SK-N-SH treated with all-trans-retinoic acid at 6 μM for 48 hours (cell line): ENCODE results near the gene PMM1.

ENCODE experiments used
- ATAC-seq: fragments of 200-7000 bp; cut with Tn5 transposase; 3 replicates; pipeline ENCODE4 v1.9.1; 2020; ENCODE audit warnings: mild to moderate bottlenecking, moderate library complexity
- ARNTL ChIP-seq: fragments of 450-650 bp; formaldehyde crosslinking; IDR thresholded peaks from 2 replicates; pipeline ENCODE4 v1.5.0; 2020; ENCODE audit warnings: low read depth, mild to moderate bottlenecking, moderate library complexity, borderline replicate concordance
- CREB5 ChIP-seq: fragments of 250-450 bp; sonication (Bioruptor Pico); IDR thresholded peaks from 2 replicates; pipeline ENCODE4 v1.5.1; 2020; ENCODE audit warnings: low read depth, mild to moderate bottlenecking, moderate library complexity
- CSDC2 ChIP-seq: fragments of 250-450 bp; sonication (Bioruptor Pico); IDR thresholded peaks from 2 replicates; pipeline ENCODE4 v1.5.0; 2020; ENCODE audit warnings: mild to moderate bottlenecking, moderate library complexity
- CSRNP3 ChIP-seq: fragments of 250-450 bp; sonication (Bioruptor Pico); IDR thresholded peaks from 2 replicates; pipeline ENCODE4 v1.5.1; 2021; ENCODE audit warnings: mild to moderate bottlenecking, moderate library complexity
- GLIS3 ChIP-seq: fragments of 250-450 bp; sonication (Bioruptor Pico); IDR thresholded peaks from 2 replicates; pipeline ENCODE4 v1.5.0; 2020; ENCODE audit warnings: mild to moderate bottlenecking, moderate library complexity
- PATZ1 ChIP-seq: fragments of 250-450 bp; sonication (Bioruptor Pico); IDR thresholded peaks from 2 replicates; pipeline ENCODE4 v1.8.0; 2020; ENCODE audit warnings: mild to moderate bottlenecking, moderate library complexity, borderline replicate concordance
- POU6F1 ChIP-seq: fragments of 250-450 bp; sonication (Bioruptor Pico); IDR thresholded peaks from 2 replicates; pipeline ENCODE4 v1.8.0; 2021; ENCODE audit warnings: low read depth, mild to moderate bottlenecking, moderate library complexity, borderline replicate concordance
- RARB ChIP-seq: fragments of 250-450 bp; sonication (Bioruptor Pico); IDR thresholded peaks from 2 replicates; pipeline ENCODE4 v1.8.0; 2021; ENCODE audit warnings: mild to moderate bottlenecking, moderate library complexity
- SNAI2 ChIP-seq: fragments of 250-450 bp; sonication (Bioruptor Pico); IDR thresholded peaks from 2 replicates; pipeline ENCODE4 v1.5.0; 2020; ENCODE audit warnings: mild to moderate bottlenecking, moderate library complexity
- TCF4 ChIP-seq: fragments of 250-450 bp; sonication (Bioruptor Pico); IDR thresholded peaks from 2 replicates; pipeline ENCODE4 v1.8.0; 2021; ENCODE audit warnings: mild to moderate bottlenecking, moderate library complexity, borderline replicate concordance
- TSHZ2 ChIP-seq: fragments of 250-450 bp; sonication (Bioruptor Pico); IDR thresholded peaks from 2 replicates; pipeline ENCODE4 v1.5.0; 2020; ENCODE audit warnings: mild to moderate bottlenecking, moderate library complexity
- ZC3H10 ChIP-seq: fragments of 250-450 bp; sonication (Bioruptor Pico); IDR thresholded peaks from 2 replicates; pipeline ENCODE4 v1.5.1; 2021; ENCODE audit warnings: mild to moderate bottlenecking, moderate library complexity
- ZFP3 ChIP-seq: fragments of 250-450 bp; sonication (Bioruptor Pico); IDR thresholded peaks from 2 replicates; pipeline ENCODE4 v1.5.0; 2020; ENCODE audit warnings: mild to moderate bottlenecking, moderate library complexity
- ZFP30 ChIP-seq: fragments of 450-650 bp; formaldehyde crosslinking; IDR thresholded peaks from 2 replicates; pipeline ENCODE4 v1.5.0; 2022; ENCODE audit warnings: mild to moderate bottlenecking, moderate library complexity
- ZNF565 ChIP-seq: fragments of 450-650 bp; formaldehyde crosslinking; conservative IDR thresholded peaks from 2 replicates; pipeline ENCODE4 v1.5.0; 2020; ENCODE audit warnings: low read depth, mild to moderate bottlenecking, moderate library complexity
- ZNF70 ChIP-seq: fragments of 450-650 bp; formaldehyde crosslinking; IDR thresholded peaks from 2 replicates; pipeline ENCODE4 v1.5.0; 2020; ENCODE audit warnings: mild to moderate bottlenecking, moderate library complexity
- ZNF8 ChIP-seq: fragments of 450-650 bp; formaldehyde crosslinking; IDR thresholded peaks from 2 replicates; pipeline ENCODE4 v1.5.0; 2020; ENCODE audit warnings: mild to moderate bottlenecking, moderate library complexity

The PMM1 gene

GRCh38 chr22:41556561-41556960 is 33.1 kb downstream of the PMM1 start:
- ATAC-seq = no peak
- TF ChIP-seq ZNF8 (no peak), SNAI2 (CRISPR knock-in tag) (no peak), ZFP30 (no peak), CSDC2 (CRISPR knock-in tag) (no peak), CREB5 (no peak), PATZ1 (no peak), ZC3H10 (CRISPR knock-in tag) (no peak), TSHZ2 (CRISPR knock-in tag) (no peak), ARNTL (CRISPR knock-in tag) (no peak), TCF4 (no peak), ZFP3 (no peak)

GRCh38 chr22:41555325-41555982 is 34.2 kb downstream of the PMM1 start:
- no peak; the same call in 2 of the 3 replicates for ATAC-seq
- no peak for TF ChIP-seq ZFP3
- TF ChIP-seq ZFP30 = no peak
- no peak for TF ChIP-seq CSRNP3 (CRISPR knock-in tag)
- TF ChIP-seq ZNF565 (CRISPR knock-in tag) = no peak
- no peak for TF ChIP-seq ZNF8
- TF ChIP-seq ZC3H10 (CRISPR knock-in tag) = no peak
- no peak for TF ChIP-seq GLIS3 (CRISPR knock-in tag)
- TF ChIP-seq TSHZ2 (CRISPR knock-in tag) = no peak
- TF ChIP-seq PATZ1 = no peak
- TF ChIP-seq RARB = no peak
- TF ChIP-seq SNAI2 (CRISPR knock-in tag) = no peak
- no peak for TF ChIP-seq ZNF70
- TF ChIP-seq, all 23 proteins: peak for 0

GRCh38 chr22:41551877-41552582 is 37.6 kb downstream of the PMM1 start:
- no peak for ATAC-seq
- TF ChIP-seq ARNTL (CRISPR knock-in tag) (no peak), TCF4 (no peak), CREB5 (no peak), POU6F1 (CRISPR knock-in tag) (no peak), CSRNP3 (CRISPR knock-in tag) (no peak)
